ACC112 (cell line): ENCODE measurements around the gene SHH.

Experiments
- H2AFZ ChIP-seq: fragments of 200-600 bp; sonication (generic); one replicate; pipeline ENCODE4 v1.6.0; 2017; ENCODE audit warnings: antibody characterized with exemption, low read length; ENCODE audit not compliant: unreplicated experiment
- H3K27ac ChIP-seq: fragments of 200-600 bp; sonication (generic); 2 replicates; pipeline ENCODE4 v1.5.1; 2014; ENCODE audit warnings: low read depth, mild to moderate bottlenecking, antibody characterized with exemption, low read length, moderate library complexity
- H3K27me3 ChIP-seq: fragments of 200-600 bp; sonication (generic); 2 replicates; pipeline ENCODE4 v1.6.1; 2014; ENCODE audit warnings: mild to moderate bottlenecking, antibody characterized with exemption, low read length, moderate library complexity, mixed read lengths; ENCODE audit not compliant: insufficient read depth
- H3K36me3 ChIP-seq: fragments of 200-600 bp; sonication (generic); 2 replicates; pipeline ENCODE4 v1.6.1; 2016; ENCODE audit warnings: mild to moderate bottlenecking, antibody characterized with exemption, low read length, moderate library complexity, mixed read lengths; ENCODE audit not compliant: insufficient read depth
- H3K4me1 ChIP-seq: fragments of 200-600 bp; sonication (generic); one replicate; pipeline ENCODE4 v1.6.1; 2016; ENCODE audit warnings: low read length, mixed read lengths; ENCODE audit not compliant: insufficient read depth, unreplicated experiment, control insufficient read depth
- H3K4me3 ChIP-seq: fragments of 200-600 bp; sonication (generic); 2 replicates; pipeline ENCODE4 v1.5.1; 2014; ENCODE audit warnings: mild to moderate bottlenecking, low read depth, low read length
- H3K79me2 ChIP-seq: fragments of 200-600 bp; sonication (generic); one replicate; pipeline ENCODE4 v1.6.0; 2016; ENCODE audit warnings: low read length; ENCODE audit not compliant: control insufficient read depth, unreplicated experiment, insufficient read depth

The SHH gene

GRCh38 chr7:155762655-155763054 is 49.6 kb downstream of the SHH start:
- H3K4me1 ChIP-seq, result no peaks in the 10 kb centered on the region
- peaks cover 36% of the 10 kb centered on the region for H3K79me2 ChIP-seq
- H3K4me3 ChIP-seq, result no peak overlapping the region
- H3K27me3 ChIP-seq, result no peaks in the 10 kb centered on the region
- H3K27ac ChIP-seq, result no peak overlapping the region
- H3K36me3 ChIP-seq, result peaks cover 14% of the 10 kb centered on the region
- no peak overlapping the region for H2AFZ ChIP-seq

GRCh38 chr7:155762036-155762435 is 50.2 kb downstream of the SHH start:
- Histone ChIP-seq H2AFZ (no peak overlapping the region), H3K4me1 (no peaks in the 10 kb centered on the region), H3K27me3 (no peaks in the 10 kb centered on the region), H3K79me2 (peaks cover 37% of the 10 kb centered on the region), H3K27ac (no peak overlapping the region), H3K4me3 (no peak overlapping the region), H3K36me3 (peaks cover 15% of the 10 kb centered on the region)

GRCh38 chr7:155761162-155761561 is 51.1 kb downstream of the SHH start:
- Histone ChIP-seq H3K27ac (no peak overlapping the region), H3K4me1 (no peaks in the 10 kb centered on the region), H3K36me3 (peaks cover 23% of the 10 kb centered on the region), H2AFZ (no peak overlapping the region), H3K27me3 (no peaks in the 10 kb centered on the region), H3K4me3 (no peak overlapping the region), H3K79me2 (peaks cover 44% of the 10 kb centered on the region)

- Histone ChIP-seq H3K4me1 (no peaks in the 10 kb centered on the region), H3K36me3 (peaks cover 28% of the 10 kb centered on the region), H3K27ac (no peak overlapping the region), H2AFZ (no peak overlapping the region), H3K27me3 (no peaks in the 10 kb centered on the region), H3K79me2 (peaks cover 49% of the 10 kb centered on the region), H3K4me3 (no peak overlapping the region)
Measured at GRCh38 chr7:155759740-155760430, 52.4 kb downstream of the SHH start.

GRCh38 chr7:155758348-155758747 is 53.9 kb downstream of the SHH start:
- H3K79me2 ChIP-seq, result peaks cover 63% of the 10 kb centered on the region
- no peak overlapping the region for H2AFZ ChIP-seq
- no peaks in the 10 kb centered on the region for H3K27me3 ChIP-seq
- H3K36me3 ChIP-seq, result peaks cover 28% of the 10 kb centered on the region
- H3K4me3 ChIP-seq, result no peak overlapping the region
- H3K27ac ChIP-seq, result no peak overlapping the region
- H3K4me1 ChIP-seq, result no peaks in the 10 kb centered on the region

- peaks cover 28% of the 10 kb centered on the region for H3K36me3 ChIP-seq
Measured at GRCh38 chr7:155756322-155756721, 55.9 kb downstream of the SHH start.

GRCh38 chr7:155755026-155755425 is 57.2 kb downstream of the SHH start:
- H3K27me3 ChIP-seq, result no peaks in the 10 kb centered on the region
- H2AFZ ChIP-seq, result no peak overlapping the region
- H3K4me3 ChIP-seq, result no peak overlapping the region
- no peak overlapping the region for H3K27ac ChIP-seq
- H3K79me2 ChIP-seq, result peaks cover 60% of the 10 kb centered on the region
- H3K36me3 ChIP-seq, result peaks cover 25% of the 10 kb centered on the region
- H3K4me1 ChIP-seq, result no peaks in the 10 kb centered on the region

More at GRCh38 chr7:155756322-155756721, 55.9 kb downstream of the SHH start:
- H3K27me3 ChIP-seq, result no peaks in the 10 kb centered on the region
- H3K79me2 ChIP-seq, result peaks cover 60% of the 10 kb centered on the region
- H3K4me1 ChIP-seq, result no peaks in the 10 kb centered on the region
- H2AFZ ChIP-seq, result no peak overlapping the region
- no peak overlapping the region for H3K27ac ChIP-seq
- H3K4me3 ChIP-seq, result no peak overlapping the region

- no peaks in the 10 kb centered on the region for H3K27me3 ChIP-seq
- no peak overlapping the region for H2AFZ ChIP-seq
- H3K79me2 ChIP-seq, result peaks cover 62% of the 10 kb centered on the region
- peaks cover 22% of the 10 kb centered on the region; the same call in 1 of the 2 replicates for H3K36me3 ChIP-seq
- H3K4me1 ChIP-seq, result no peaks in the 10 kb centered on the region
- H3K4me3 ChIP-seq, result no peak overlapping the region
- no peak overlapping the region for H3K27ac ChIP-seq
Measured at GRCh38 chr7:155754165-155754564, 58.1 kb downstream of the SHH start.

- peaks cover 63% of the 10 kb centered on the region for H3K79me2 ChIP-seq
- peaks cover 22% of the 10 kb centered on the region; the same call in 1 of the 2 replicates for H3K36me3 ChIP-seq
- no peak overlapping the region for H3K4me3 ChIP-seq
- no peaks in the 10 kb centered on the region for H3K4me1 ChIP-seq
- no peak overlapping the region for H3K27ac ChIP-seq
- no peak overlapping the region for H2AFZ ChIP-seq
- no peaks in the 10 kb centered on the region for H3K27me3 ChIP-seq
Measured at GRCh38 chr7:155753446-155753965, 58.8 kb downstream of the SHH start.

- Histone ChIP-seq H3K4me3 (no peak overlapping the region), H3K27ac (no peak overlapping the region), H3K27me3 (no peaks in the 10 kb centered on the region), H2AFZ (no peak overlapping the region), H3K36me3 (peaks cover 21% of the 10 kb centered on the region; the same call in 1 of the 2 replicates), H3K79me2 (peaks cover 66% of the 10 kb centered on the region), H3K4me1 (no peaks in the 10 kb centered on the region)
Measured at GRCh38 chr7:155752756-155753445, 59.4 kb downstream of the SHH start.

- Histone ChIP-seq H3K4me1 (no peaks in the 10 kb centered on the region), H3K27me3 (no peaks in the 10 kb centered on the region), H3K27ac (no peak overlapping the region), H2AFZ (no peak overlapping the region), H3K36me3 (peaks cover 15% of the 10 kb centered on the region; the same call in 1 of the 2 replicates), H3K79me2 (peaks cover 65% of the 10 kb centered on the region), H3K4me3 (no peak overlapping the region)
Measured at GRCh38 chr7:155751409-155751808, 60.9 kb downstream of the SHH start.
